PC-9 (cell line): ENCODE data around the gene PRMT1. TPM values are rescaled to one million over a fixed set of nuclear protein-coding genes. Genes with fewer than 3 reads are reported as not detected.

ENCODE experiments used
- BruUV-seq: library from RNA; stranded (reverse); fragments of 400-500 nt; replicated peaks from 2 replicates; lab custom pipeline; 2021; lab: Mats Ljungman, UMichigan
- CTCF ChIA-PET: fragments of 300-600 bp; sonication (Branson Sonifier 250); formaldehyde crosslinking; loops from one replicate; lab custom pipeline; 2022; ENCODE audit warnings: antibody characterized with exemption; lab: Charles Lee
- POLR2A ChIA-PET: fragments of 300-600 bp; sonication (Branson Sonifier 250); formaldehyde crosslinking; loops from one replicate; lab custom pipeline; 2022; ENCODE audit warnings: antibody characterized with exemption; ENCODE audit not compliant: unreplicated experiment; lab: Charles Lee
- DNase-seq, 2 experiments: peaks; one replicate each; pipeline versions ENCODE4 v3.0.0 to v3.0.0-alpha.2; 2015 to 2022; ENCODE audit warnings: mixed read lengths in 1 of 2
- H2AFZ ChIP-seq: fragments of 200-600 bp; sonication (generic); 2 replicates; pipeline ENCODE4 v1.8.1; 2017; ENCODE audit warnings: antibody characterized with exemption
- H3F3A ChIP-seq: fragments of 200-600 bp; sonication (generic); 2 replicates; pipeline ENCODE4 v1.8.1; 2017; ENCODE audit warnings: antibody characterized with exemption, mild to moderate bottlenecking, low read depth; ENCODE audit not compliant: insufficient read depth
- H3K27ac ChIP-seq: fragments of 200-600 bp; sonication (generic); 2 replicates; pipeline ENCODE4 v1.6.1; 2016; ENCODE audit warnings: mixed run types
- H3K27me3 ChIP-seq: fragments of 200-600 bp; sonication (generic); 2 replicates; pipeline ENCODE4 v1.6.1; 2016; ENCODE audit warnings: low read depth, mixed run types; ENCODE audit not compliant: insufficient read depth
- H3K36me3 ChIP-seq: fragments of 200-600 bp; sonication (generic); 2 replicates; pipeline ENCODE4 v1.6.1; 2016; ENCODE audit warnings: low read depth, mixed run types
- H3K4me1 ChIP-seq: fragments of 200-600 bp; sonication (generic); replicated peaks from 2 replicates; pipeline ENCODE4 v1.6.1; 2016; ENCODE audit warnings: mixed run types; ENCODE audit not compliant: insufficient read depth
- H3K4me2 ChIP-seq: fragments of 200-600 bp; sonication (generic); 2 replicates; pipeline ENCODE4 v1.6.1; 2017; ENCODE audit warnings: mixed run types
- H3K4me3 ChIP-seq: fragments of 200-600 bp; sonication (generic); 2 replicates; pipeline ENCODE4 v1.6.1; 2016; ENCODE audit warnings: mixed run types
- H3K79me2 ChIP-seq: fragments of 200-600 bp; sonication (generic); 2 replicates; pipeline ENCODE4 v1.6.1; 2017; ENCODE audit warnings: low read depth, mixed run types
- H3K9me2 ChIP-seq: fragments of 200-600 bp; sonication (generic); 2 replicates; pipeline ENCODE4 v1.8.1; 2017; ENCODE audit warnings: mild to moderate bottlenecking; ENCODE audit not compliant: insufficient read depth
- H3K9me3 ChIP-seq: fragments of 200-600 bp; sonication (generic); 2 replicates; pipeline ENCODE4 v1.8.1; 2016; ENCODE audit warnings: low read depth; ENCODE audit not compliant: insufficient read depth
- H4K20me1 ChIP-seq: fragments of 200-600 bp; sonication (generic); 2 replicates; pipeline ENCODE4 v1.8.1; 2017; ENCODE audit not compliant: insufficient read depth
- CTCF ChIP-seq: fragments of 200-600 bp; sonication (generic); conservative IDR thresholded peaks from 2 replicates; pipeline ENCODE4 v1.6.1; 2017; ENCODE audit warnings: mixed run types, antibody characterized with exemption, mild to moderate bottlenecking, moderate library complexity
- EZH2 ChIP-seq: fragments of 200-600 bp; sonication (generic); IDR thresholded peaks from 2 replicates; pipeline ENCODE4 v1.8.0; 2017; ENCODE audit warnings: antibody characterized with exemption, low read depth
- intact Hi-C: fragments of 100-400 bp; cut with micrococcal nuclease; formaldehyde crosslinking; loops from one replicate; pipeline ENCODE4 v1.10.0; 2022; ENCODE audit not compliant: unreplicated experiment
- microRNA-seq: library from miRNA; unstranded; fragments of <30 nt; microRNA quantifications from one replicate; pipeline ENCODE4 v1.2.0, GENCODE V29; 2021; ENCODE audit warnings: borderline number of aligned reads, borderline replicate concordance
- total RNA-seq: library from RNA; stranded (reverse); gene quantifications from 2 replicates; pipeline ENCODE4 v1.2.3, GENCODE V29; 2021

PRMT1 gene
- total RNA-seq, 1 experiment from 2014 or later: 261 TPM

- no peak overlapping the region for H3K4me3 ChIP-seq
- no peaks in the 10 kb centered on the region for H3K9me3 ChIP-seq
- peaks cover 11% of the 10 kb centered on the region for H3K4me1 ChIP-seq
- H3K79me2 ChIP-seq: no peaks in the 10 kb centered on the region
- no peak overlapping the region for H3K27ac ChIP-seq
- peaks cover 4% of the 10 kb centered on the region; the same call in 1 of the 2 replicates for H3F3A ChIP-seq
- TF ChIP-seq EZH2: no peak
- TF ChIP-seq CTCF: no peak
- intact Hi-C loops: no loop called here
- no peaks in the 10 kb centered on the region for H3K9me2 ChIP-seq
- H3K4me2 ChIP-seq: no peak overlapping the region
- H3K27me3 ChIP-seq: no peaks in the 10 kb centered on the region
- ChIA-PET CTCF (interaction anchor here (0.7 kb wide), 1 partner anchor 56 kb away, joined by 3 read pairs; no protein-coding TSS in a partner anchor), POLR2A (no interaction called here)
- no peak overlapping the region for H2AFZ ChIP-seq
- no peak for DNase-seq
- H4K20me1 ChIP-seq: no peaks in the 10 kb centered on the region
- no TSS peak for BruUV-seq
- no peaks in the 10 kb centered on the region for H3K36me3 ChIP-seq
Observed at GRCh38 chr19:49727217-49728030, 50.4 kb downstream of the PRMT1 start.

GRCh38 chr19:49730166-49730565, 53.1 kb downstream of the PRMT1 start:
- DNase-seq: no peak
- H3K36me3 ChIP-seq: no peaks in the 10 kb centered on the region
- H3K4me3 ChIP-seq: no peak overlapping the region
- no TSS peak for BruUV-seq
- intact Hi-C loops: no loop called here
- no peaks in the 10 kb centered on the region for H3K79me2 ChIP-seq
- no peak for TF ChIP-seq EZH2
- no peak for TF ChIP-seq CTCF
- no peaks in the 10 kb centered on the region for H3K4me1 ChIP-seq
- CTCF ChIA-PET: interaction anchor here (0.6 to 0.7 kb wide), 3 partner anchors 12 to 50 kb away, joined by 3 to 6 read pairs (median 4); no protein-coding TSS in a partner anchor
- no peaks in the 10 kb centered on the region for H3K27me3 ChIP-seq
- no peak overlapping the region for H3K27ac ChIP-seq
- no peaks in the 10 kb centered on the region for H4K20me1 ChIP-seq
- POLR2A ChIA-PET: interaction anchor here (0.7 kb wide), 1 partner anchor 17 kb away, joined by 5 read pairs; no protein-coding TSS in a partner anchor
- H2AFZ ChIP-seq: no peak overlapping the region
- H3K9me3 ChIP-seq: no peaks in the 10 kb centered on the region
- no peak overlapping the region for H3K4me2 ChIP-seq
- no peaks in the 10 kb centered on the region for H3K9me2 ChIP-seq
- H3F3A ChIP-seq: peaks cover 4% of the 10 kb centered on the region; the same call in 1 of the 2 replicates

Small RNA genes lying within 50 kb of the gene (microRNA-seq; reads per million reads assigned to microRNA genes)
- gene MIR5088: not detected

Other genes starting within 250 kb of the PRMT1 start
- gene SLC17A7, start 235.7 kb upstream of the PRMT1 start, total RNA-seq: 0.68 and 0.70 TPM in 2 replicates
- gene PIH1D1, start 225.5 kb upstream of the PRMT1 start, total RNA-seq: 156 and 184 TPM in 2 replicates
- 40.9 and 66.8 TPM in 2 replicates for gene ALDH16A1, start 224.0 kb upstream of the PRMT1 start, total RNA-seq
- 5.1 and 5.3 TPM in 2 replicates for gene FLT3LG, start 203.1 kb upstream of the PRMT1 start, total RNA-seq
- 2,360 and 3,865 TPM in 2 replicates for gene RPL13A, start 189.7 kb upstream of the PRMT1 start, total RNA-seq
- 1,702 and 2,282 TPM in 2 replicates for gene RPS11, start 180.8 kb upstream of the PRMT1 start, total RNA-seq
- 4.8 and 6.7 TPM in 2 replicates for gene FCGRT, start 164.6 kb upstream of the PRMT1 start, total RNA-seq
- 0.75 and 0.96 TPM in 2 replicates for gene RCN3, start 149.3 kb upstream of the PRMT1 start, total RNA-seq
- 63.6 and 71.3 TPM in 2 replicates for gene NOSIP, start 96.7 kb upstream of the PRMT1 start, total RNA-seq
- 16.2 TPM in 2 replicates for gene PRRG2, start 96.0 kb upstream of the PRMT1 start, total RNA-seq
- gene PRR12, start 86.1 kb upstream of the PRMT1 start, total RNA-seq: 40.4 and 41.3 TPM in 2 replicates
- 36.6 and 40.6 TPM in 2 replicates for gene RRAS, start 37.1 kb upstream of the PRMT1 start, total RNA-seq
- 86.9 and 91.3 TPM in 2 replicates for gene SCAF1, start 35.1 kb upstream of the PRMT1 start, total RNA-seq
- gene IRF3, start 11.4 kb upstream of the PRMT1 start, total RNA-seq: 181 and 220 TPM in 2 replicates
- 80.3 and 84.8 TPM in 2 replicates for gene BCL2L12, start 11.3 kb upstream of the PRMT1 start, total RNA-seq
- gene ADM5, start 12.3 kb downstream of the PRMT1 start, total RNA-seq: 9.5 and 14.2 TPM in 2 replicates
- 1.7 and 2.1 TPM in 2 replicates for gene CPT1C, start 13.8 kb downstream of the PRMT1 start, total RNA-seq
- not detected in 2 replicates for gene TSKS, start 86.0 kb downstream of the PRMT1 start, total RNA-seq
- gene AP2A1, start 89.7 kb downstream of the PRMT1 start, total RNA-seq: 91.8 and 95.1 TPM in 2 replicates
- 50.0 and 60.4 TPM in 2 replicates for gene FUZ, start 136.0 kb downstream of the PRMT1 start, total RNA-seq
- gene MED25, start 141.0 kb downstream of the PRMT1 start, total RNA-seq: 92.2 and 99.6 TPM in 2 replicates
- gene PTOV1, start 173.9 kb downstream of the PRMT1 start, total RNA-seq: 151 and 155 TPM in 2 replicates
- gene PNKP, start 190.3 kb downstream of the PRMT1 start, total RNA-seq: 82.7 and 85.6 TPM in 2 replicates
- 109 and 143 TPM in 2 replicates for gene AKT1S1, start 200.1 kb downstream of the PRMT1 start, total RNA-seq
- 52.1 and 62.3 TPM in 2 replicates for gene TBC1D17, start 200.4 kb downstream of the PRMT1 start, total RNA-seq
- gene IL4I1, start 219.6 kb downstream of the PRMT1 start, total RNA-seq: 0.85 TPM in 1 of 2 replicates, not detected in the other